ENCODE measurements around the gene CCNC.

CCNC gene

GRCh38 chr6:99568103-99568933, at the start of gene CCNC:
Gene CCNC, minus strand, starts transcription at chr6:99568660. Its CDS starts 133 bp downstream, at chr6:99568527.
- Mint-ChIP-seq H3K9me3 (no peaks in the 10 kb centered on the region), H3K36me3 (ENCODE audit: low read depth) (peaks cover 12% of the 10 kb centered on the region), H3K4me1 (ENCODE audit: low read depth) (peaks cover 17% of the 10 kb centered on the region), H3K27me3 (no peaks in the 10 kb centered on the region), H3K27ac (peak within 1 kb of the TSS; percentile 93), H3K4me3 (peak within 1 kb of the TSS; percentile 90)
- intact Hi-C loops (cut with micrococcal nuclease): loop anchor here (2.0 kb wide), 2 partner anchors 48 to 144 kb away; partner anchors contain the start of gene PNISR

- intact Hi-C loops (cut with micrococcal nuclease): no loop called here
- H3K36me3 Mint-ChIP-seq (ENCODE audit: low read depth): no peaks in the 10 kb centered on the region
- H3K27ac Mint-ChIP-seq: no peak overlapping the region
- H3K9me3 Mint-ChIP-seq: no peaks in the 10 kb centered on the region
- H3K4me3 Mint-ChIP-seq: no peak overlapping the region
- peaks cover 80% of the 10 kb centered on the region for H3K27me3 Mint-ChIP-seq
- H3K4me1 Mint-ChIP-seq (ENCODE audit: low read depth): peaks cover 17% of the 10 kb centered on the region
Observed at GRCh38 chr6:99617131-99617530, 48.7 kb upstream of the CCNC start.

GRCh38 chr6:99614430-99615186, 46.1 kb upstream of the CCNC start:
- Mint-ChIP-seq H3K9me3 (no peaks in the 10 kb centered on the region), H3K4me1 (ENCODE audit: low read depth) (peaks cover 24% of the 10 kb centered on the region), H3K36me3 (ENCODE audit: low read depth) (no peaks in the 10 kb centered on the region), H3K4me3 (peak overlapping the region; percentile 77), H3K27me3 (peaks cover 83% of the 10 kb centered on the region), H3K27ac (no peak overlapping the region)
- intact Hi-C loops (cut with micrococcal nuclease): loop anchor here (5.0 kb wide), 1 partner anchor 147 kb away; no protein-coding TSS in a partner anchor

- Mint-ChIP-seq H3K4me3 (peak overlapping the region; percentile 77), H3K27me3 (peaks cover 87% of the 10 kb centered on the region), H3K4me1 (ENCODE audit: low read depth) (peaks cover 24% of the 10 kb centered on the region), H3K9me3 (no peaks in the 10 kb centered on the region), H3K27ac (no peak overlapping the region), H3K36me3 (ENCODE audit: low read depth) (no peaks in the 10 kb centered on the region)
- intact Hi-C loops (cut with micrococcal nuclease): loop anchor here (5.0 kb wide), 1 partner anchor 147 kb away; no protein-coding TSS in a partner anchor
Observed at GRCh38 chr6:99613705-99614429, 45.4 kb upstream of the CCNC start.

GRCh38 chr6:99613409-99613704, 44.9 kb upstream of the CCNC start:
- Mint-ChIP-seq H3K4me3 (peak overlapping the region; percentile 77), H3K36me3 (ENCODE audit: low read depth) (no peaks in the 10 kb centered on the region)
- intact Hi-C loops (cut with micrococcal nuclease): loop anchor here (5.0 kb wide), 1 partner anchor 146 kb away; no protein-coding TSS in a partner anchor

GRCh38 chr6:99612551-99613408, 44.3 kb upstream of the CCNC start:
- H3K36me3 Mint-ChIP-seq (ENCODE audit: low read depth): no peaks in the 10 kb centered on the region
- H3K4me1 Mint-ChIP-seq (ENCODE audit: low read depth): peaks cover 33% of the 10 kb centered on the region
- no peaks in the 10 kb centered on the region for H3K9me3 Mint-ChIP-seq
- intact Hi-C loops (cut with micrococcal nuclease): loop anchor here (5.0 kb wide), 1 partner anchor 145 kb away; no protein-coding TSS in a partner anchor
- no peak overlapping the region for H3K27ac Mint-ChIP-seq
- peaks cover 87% of the 10 kb centered on the region for H3K27me3 Mint-ChIP-seq
- H3K4me3 Mint-ChIP-seq: peak overlapping the region; percentile 77

More at GRCh38 chr6:99613409-99613704, 44.9 kb upstream of the CCNC start:
- Mint-ChIP-seq H3K27ac (no peak overlapping the region), H3K9me3 (no peaks in the 10 kb centered on the region), H3K27me3 (peaks cover 87% of the 10 kb centered on the region), H3K4me1 (ENCODE audit: low read depth) (peaks cover 27% of the 10 kb centered on the region)

- peaks cover 50% of the 10 kb centered on the region for H3K4me1 Mint-ChIP-seq (ENCODE audit: low read depth)
- intact Hi-C loops (cut with micrococcal nuclease): loop anchor here (5.0 kb wide), 1 partner anchor 144 kb away; no protein-coding TSS in a partner anchor
Observed at GRCh38 chr6:99611148-99611547, 42.7 kb upstream of the CCNC start.

GRCh38 chr6:99609905-99610489, 41.5 kb upstream of the CCNC start:
- Mint-ChIP-seq H3K4me1 (ENCODE audit: low read depth) (peaks cover 54% of the 10 kb centered on the region), H3K9me3 (no peaks in the 10 kb centered on the region), H3K27ac (no peak overlapping the region), H3K36me3 (ENCODE audit: low read depth) (no peaks in the 10 kb centered on the region), H3K27me3 (peaks cover 93% of the 10 kb centered on the region), H3K4me3 (no peak overlapping the region)
- intact Hi-C loops (cut with micrococcal nuclease): loop anchor here (5.0 kb wide), 1 partner anchor 143 kb away; no protein-coding TSS in a partner anchor

More at GRCh38 chr6:99611148-99611547, 42.7 kb upstream of the CCNC start:
- Mint-ChIP-seq H3K27ac (no peak overlapping the region), H3K4me3 (no peak overlapping the region), H3K9me3 (no peaks in the 10 kb centered on the region), H3K36me3 (ENCODE audit: low read depth) (no peaks in the 10 kb centered on the region), H3K27me3 (peaks cover 90% of the 10 kb centered on the region)

GRCh38 chr6:99608886-99609482, 40.5 kb upstream of the CCNC start:
- Mint-ChIP-seq H3K4me1 (ENCODE audit: low read depth) (peaks cover 54% of the 10 kb centered on the region), H3K27ac (no peak overlapping the region), H3K9me3 (no peaks in the 10 kb centered on the region), H3K27me3 (peaks cover 93% of the 10 kb centered on the region), H3K36me3 (ENCODE audit: low read depth) (no peaks in the 10 kb centered on the region), H3K4me3 (no peak overlapping the region)
- intact Hi-C loops (cut with micrococcal nuclease): no loop called here

GRCh38 chr6:99608059-99608885, 39.8 kb upstream of the CCNC start:
- intact Hi-C loops (cut with micrococcal nuclease): no loop called here
- H3K27ac Mint-ChIP-seq: no peak overlapping the region
- H3K4me1 Mint-ChIP-seq (ENCODE audit: low read depth): peaks cover 56% of the 10 kb centered on the region
- H3K4me3 Mint-ChIP-seq: no peak overlapping the region
- peaks cover 95% of the 10 kb centered on the region for H3K27me3 Mint-ChIP-seq
- H3K9me3 Mint-ChIP-seq: no peaks in the 10 kb centered on the region
- no peaks in the 10 kb centered on the region for H3K36me3 Mint-ChIP-seq (ENCODE audit: low read depth)

GRCh38 chr6:99607416-99608036, 39.1 kb upstream of the CCNC start:
- Mint-ChIP-seq H3K4me1 (ENCODE audit: low read depth) (peaks cover 59% of the 10 kb centered on the region), H3K9me3 (no peaks in the 10 kb centered on the region), H3K27ac (no peak overlapping the region), H3K4me3 (no peak overlapping the region), H3K36me3 (ENCODE audit: low read depth) (no peaks in the 10 kb centered on the region), H3K27me3 (peaks cover 93% of the 10 kb centered on the region)
- intact Hi-C loops (cut with micrococcal nuclease): no loop called here

All from dendritic cell treated with granulocyte-macrophage colony-stimulating factor and Interleukin-4, amounts not matched to agents 40 ng/mL and 50 ng/mL, for 4 days (primary cell).